GM10266 (cell line): ENCODE results near the gene LDLRAD4.

ENCODE experiments used
- DNase-seq: peaks from one replicate; pipeline ENCODE4 v3.0.0; 2012; ENCODE audit errors: extremely low spot score
- TF ChIP-seq, protein P1 (sequence below): IDR thresholded peaks from 2 replicates; pipeline ENCODE4 v1.5.1; 2012; ENCODE audit warnings: mild to moderate bottlenecking, low read depth; ENCODE audit not compliant: control insufficient read depth, insufficient read depth; ENCODE audit errors: missing control alignments

Gene LDLRAD4

DNA sequence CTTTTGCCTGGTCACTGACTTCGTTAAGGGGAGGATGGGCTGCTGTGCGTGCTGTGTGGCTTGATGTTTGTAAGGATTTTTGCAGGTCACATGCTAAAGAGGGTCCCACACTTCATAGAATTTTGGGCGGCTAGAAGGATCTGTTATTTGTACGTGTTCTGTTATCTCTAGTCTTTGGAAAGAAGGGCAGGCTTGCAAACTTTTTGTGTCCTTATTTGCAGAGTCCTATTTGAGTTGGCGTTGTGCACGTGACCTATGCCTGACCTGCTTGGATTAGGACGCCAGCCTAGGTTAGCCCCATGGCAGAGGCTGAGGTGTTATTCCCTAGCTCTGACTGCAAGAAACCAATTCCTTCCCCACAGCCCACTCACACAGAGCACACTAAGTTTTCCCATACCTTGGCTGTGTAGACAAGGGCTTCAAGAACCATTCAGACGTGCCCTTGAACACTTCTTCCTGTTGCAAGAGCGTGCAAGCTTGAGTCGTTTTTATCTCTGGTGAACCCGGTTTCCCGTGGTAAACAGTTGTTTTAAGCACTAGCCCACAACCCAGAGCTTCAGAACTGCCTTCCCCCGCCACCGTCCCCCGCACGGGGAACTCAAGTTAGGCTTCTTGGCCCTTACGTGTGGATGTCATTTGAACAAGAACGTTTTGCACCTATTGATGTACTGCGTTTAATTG is 94.6 kb downstream of the LDLRAD4 start:
- TF ChIP-seq, protein P1, sequence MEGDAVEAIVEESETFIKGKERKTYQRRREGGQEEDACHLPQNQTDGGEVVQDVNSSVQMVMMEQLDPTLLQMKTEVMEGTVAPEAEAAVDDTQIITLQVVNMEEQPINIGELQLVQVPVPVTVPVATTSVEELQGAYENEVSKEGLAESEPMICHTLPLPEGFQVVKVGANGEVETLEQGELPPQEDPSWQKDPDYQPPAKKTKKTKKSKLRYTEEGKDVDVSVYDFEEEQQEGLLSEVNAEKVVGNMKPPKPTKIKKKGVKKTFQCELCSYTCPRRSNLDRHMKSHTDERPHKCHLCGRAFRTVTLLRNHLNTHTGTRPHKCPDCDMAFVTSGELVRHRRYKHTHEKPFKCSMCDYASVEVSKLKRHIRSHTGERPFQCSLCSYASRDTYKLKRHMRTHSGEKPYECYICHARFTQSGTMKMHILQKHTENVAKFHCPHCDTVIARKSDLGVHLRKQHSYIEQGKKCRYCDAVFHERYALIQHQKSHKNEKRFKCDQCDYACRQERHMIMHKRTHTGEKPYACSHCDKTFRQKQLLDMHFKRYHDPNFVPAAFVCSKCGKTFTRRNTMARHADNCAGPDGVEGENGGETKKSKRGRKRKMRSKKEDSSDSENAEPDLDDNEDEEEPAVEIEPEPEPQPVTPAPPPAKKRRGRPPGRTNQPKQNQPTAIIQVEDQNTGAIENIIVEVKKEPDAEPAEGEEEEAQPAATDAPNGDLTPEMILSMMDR = no peak
- DNase-seq = no peak

DNA sequence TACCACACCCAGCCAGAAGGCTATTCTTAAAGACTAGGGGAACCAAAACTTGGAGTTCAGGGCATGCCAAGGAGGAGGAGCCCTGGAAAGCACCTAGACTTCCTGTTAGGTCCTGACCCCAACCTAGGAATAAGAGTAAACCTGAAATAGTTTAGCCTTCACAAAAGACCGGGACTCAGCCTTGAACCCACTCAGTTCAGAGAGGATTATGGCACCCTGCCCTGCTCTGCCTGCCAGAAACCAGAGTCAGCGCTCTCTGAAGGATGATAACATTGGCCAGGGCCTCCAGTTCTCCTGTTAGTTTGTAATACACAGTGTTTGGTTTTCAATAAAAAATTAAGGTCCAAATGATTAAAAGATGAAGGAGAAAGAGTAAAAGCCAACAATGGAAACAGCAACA is 96.4 kb downstream of the LDLRAD4 start:
- TF ChIP-seq, protein P1 = no peak
- no peak for DNase-seq

DNA sequence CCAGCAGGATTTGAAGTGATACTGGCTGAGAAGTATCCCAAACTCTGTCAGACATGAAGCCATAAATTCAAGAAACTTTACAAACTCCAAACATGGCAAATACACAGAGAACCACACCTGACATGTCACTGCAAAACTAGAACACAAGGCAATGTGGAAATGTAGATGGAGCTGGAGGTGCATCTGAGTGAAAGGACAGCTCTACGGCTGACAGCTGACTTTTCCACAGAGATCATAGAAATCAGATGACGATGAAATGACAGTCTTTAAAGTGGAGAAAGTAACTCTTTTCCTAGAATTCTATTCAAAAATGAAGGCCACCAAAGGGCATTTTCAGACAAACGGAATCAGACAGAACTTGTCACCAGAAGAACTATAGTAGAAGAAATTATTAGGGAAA is 97.5 kb downstream of the LDLRAD4 start:
- DNase-seq = no peak
- TF ChIP-seq, protein P1 = no peak

DNA sequence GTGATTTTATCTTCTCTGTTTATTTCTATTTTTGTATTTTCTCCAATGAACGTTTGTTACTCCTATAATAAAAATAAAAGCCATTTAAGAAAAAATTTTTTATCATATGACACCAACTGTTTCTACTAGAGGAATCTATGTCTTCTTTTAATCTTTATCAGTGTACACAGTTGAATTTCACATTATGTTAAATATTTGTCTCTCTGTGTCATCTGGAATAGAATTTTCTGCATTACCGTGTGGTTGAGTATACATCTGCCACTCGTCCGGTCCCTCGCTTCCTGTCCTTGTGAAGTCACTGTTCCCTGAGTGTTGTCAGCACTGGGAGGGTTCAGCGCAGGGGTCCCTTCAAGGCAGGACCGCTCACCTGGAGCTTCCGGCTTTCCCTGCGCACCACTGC is 99.2 kb downstream of the LDLRAD4 start:
- DNase-seq = no peak
- TF ChIP-seq, protein P1 = no peak

DNA sequence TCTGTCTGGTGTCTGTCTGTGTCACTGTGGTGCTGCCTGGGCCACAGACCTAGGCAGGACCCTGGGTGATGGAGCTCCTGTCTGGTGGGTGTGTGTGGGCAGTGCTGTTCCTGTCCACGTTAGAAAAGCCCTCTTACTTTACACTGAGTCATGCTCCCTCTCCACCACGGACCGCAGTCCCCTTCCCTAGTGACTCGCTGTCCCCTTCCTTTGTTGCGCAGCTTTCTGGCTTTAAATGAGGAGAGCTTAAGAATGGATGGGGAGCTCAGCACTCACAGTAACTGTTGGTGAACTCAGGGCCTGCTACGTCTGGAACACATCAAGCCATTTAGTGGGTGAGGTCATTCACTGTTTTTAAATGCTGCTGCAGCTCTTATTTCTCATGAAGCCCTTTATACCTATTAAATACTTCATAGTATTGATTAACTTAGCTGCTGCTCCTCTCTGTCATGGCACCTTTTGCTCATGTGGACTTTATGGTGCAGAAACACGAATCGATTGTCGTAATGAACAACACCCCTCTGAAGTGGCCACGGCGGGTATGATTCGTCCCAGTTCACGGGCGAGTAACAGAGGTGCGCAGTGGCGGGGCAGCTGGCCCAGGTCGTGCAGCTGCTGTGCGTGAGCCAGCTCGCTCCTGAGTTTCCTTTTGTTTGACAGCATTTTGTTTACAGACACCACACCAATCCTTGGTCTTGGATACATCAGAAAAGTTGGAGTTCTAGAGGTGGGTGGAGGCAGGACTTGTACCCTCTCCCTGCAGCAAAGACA is 100.4 kb downstream of the LDLRAD4 start:
- no peak for DNase-seq
- TF ChIP-seq, protein P1 = no peak

DNA sequence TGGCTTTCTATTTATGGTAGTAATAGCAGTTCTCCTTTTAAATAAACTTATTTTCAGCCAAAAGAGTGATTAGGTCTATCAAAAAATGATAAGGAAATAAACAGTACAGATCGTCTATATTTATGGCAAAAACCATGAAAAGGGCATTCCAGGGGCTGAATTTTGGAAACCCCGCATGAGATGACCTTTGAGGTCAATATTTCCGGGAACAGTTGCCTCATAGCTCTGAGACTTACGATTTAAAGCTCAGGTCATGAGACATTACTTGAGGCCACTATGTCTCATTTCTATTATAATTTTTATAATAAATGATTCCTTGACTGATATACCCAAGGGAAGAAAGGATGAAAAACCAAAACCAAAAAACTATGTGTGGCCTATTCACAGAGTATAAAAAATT is 101.1 kb downstream of the LDLRAD4 start:
- no peak for DNase-seq
- TF ChIP-seq, protein P1 = no peak

DNA sequence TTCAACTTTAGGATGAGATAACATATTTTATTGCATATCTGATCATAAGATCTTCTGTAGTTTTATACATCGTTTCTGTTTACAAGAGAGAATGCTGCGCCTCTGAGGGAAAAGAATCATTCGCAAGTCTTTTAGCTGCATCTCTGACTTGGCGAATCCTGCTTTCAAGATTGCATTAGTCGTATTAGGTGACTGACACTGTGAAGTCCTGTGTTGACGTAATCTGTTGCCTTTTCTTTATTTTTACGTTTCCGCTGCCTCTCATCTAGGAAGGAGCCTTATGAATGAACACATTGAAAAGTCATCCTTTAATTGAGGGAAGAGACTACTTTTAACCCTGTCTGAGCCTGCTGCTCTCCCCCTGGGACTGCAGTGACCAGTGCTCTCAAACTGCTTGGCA is 101.5 kb downstream of the LDLRAD4 start:
- DNase-seq = no peak
- TF ChIP-seq, protein P1 = no peak
